ENCODE measurements around the gene COA3. TPM values are rescaled to one million over a fixed set of nuclear protein-coding genes. Genes with fewer than 3 reads are reported as not detected.
"Not testable (repeated sequence)": the region's sequence is repeated elsewhere in the genome, so short reads cannot be mapped to it uniquely, and the experiment has no call there.

COA3 gene
- total RNA-seq, 1 donor from 2014 or later = 71.0 TPM

- TF ChIP-seq CTCF (IDR thresholded peaks at IDR 0.05; ENCODE audit: borderline replicate concordance) = peak; percentile 36
- H3K36me3 ChIP-seq = peaks cover 44% of the 10 kb centered on the region
- no peaks in the 10 kb centered on the region for H3K27me3 ChIP-seq (ENCODE audit: low read depth)
- intact Hi-C loops (cut with micrococcal nuclease) = no loop called here
- peak within 1 kb of the TSS; percentile 91 for H3K27ac ChIP-seq (replicated peaks)
- peak within 1 kb of the TSS; percentile 98 for H3K4me3 ChIP-seq
- DNase-seq = peak; percentile 71
- no peaks in the 10 kb centered on the region for H3K9me3 ChIP-seq (replicated peaks)
- H3K4me1 ChIP-seq = peaks cover 22% of the 10 kb centered on the region
Measured at GRCh38 chr17:42773290-42774035, 25.0 kb downstream of the COA3 start, which contains the start of gene VPS25. VPS25 (plus strand) TSS chr17:42773449; CDS start chr17:42773476, 27 bp downstream.

GRCh38 chr17:42772945-42773289 lies 25.6 kb downstream of the COA3 start:
- no peak for TF ChIP-seq CTCF (IDR thresholded peaks at IDR 0.05; ENCODE audit: borderline replicate concordance)
- H3K27ac ChIP-seq (replicated peaks) = peak overlapping the region; percentile 91
- peaks cover 39% of the 10 kb centered on the region for H3K36me3 ChIP-seq
- intact Hi-C loops (cut with micrococcal nuclease) = no loop called here
- H3K4me1 ChIP-seq = peaks cover 22% of the 10 kb centered on the region
- H3K27me3 ChIP-seq (ENCODE audit: low read depth) = no peaks in the 10 kb centered on the region
- no peak for DNase-seq
- no peaks in the 10 kb centered on the region for H3K9me3 ChIP-seq (replicated peaks)
- peak overlapping the region; percentile 98 for H3K4me3 ChIP-seq

- DNase-seq; intact Hi-C loops (cut with micrococcal nuclease); H3K9me3 ChIP-seq (replicated peaks); H3K4me3 ChIP-seq; H3K27ac ChIP-seq (replicated peaks); H3K36me3 ChIP-seq: not testable (repeated sequence)
- peaks cover 22% of the 10 kb centered on the region for H3K4me1 ChIP-seq
- peaks cover 10% of the 10 kb centered on the region for H3K27me3 ChIP-seq (ENCODE audit: low read depth)
Measured at GRCh38 chr17:42769964-42770363, 28.5 kb downstream of the COA3 start.

GRCh38 chr17:42768006-42768405 lies 30.5 kb downstream of the COA3 start:
- DNase-seq; intact Hi-C loops (cut with micrococcal nuclease): not testable (repeated sequence)

DNA sequence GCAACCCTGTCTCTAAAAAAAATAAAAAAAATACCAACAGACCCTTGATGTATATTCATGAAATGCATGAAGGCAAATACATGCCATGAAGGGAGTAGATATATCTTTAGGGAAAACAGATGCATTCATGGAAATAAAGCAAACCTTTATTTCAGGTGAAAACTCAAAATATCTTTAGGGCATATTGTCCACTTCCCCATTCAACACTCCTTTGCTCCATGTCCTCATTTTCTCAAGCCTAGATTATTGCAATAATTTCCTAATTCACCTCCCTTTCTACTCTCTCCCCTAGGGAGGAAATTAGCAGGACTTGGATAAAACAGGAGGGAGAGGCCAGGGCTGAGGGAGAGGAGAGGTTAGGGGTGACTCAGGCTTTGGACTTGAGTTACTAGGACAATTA lies 31.0 kb downstream of the COA3 start:
- no peak for TF ChIP-seq CTCF (IDR thresholded peaks at IDR 0.05; ENCODE audit: borderline replicate concordance)
- intact Hi-C loops (cut with micrococcal nuclease) = no loop called here
- Histone ChIP-seq H3K4me3 (no peak overlapping the region), H3K27ac (replicated peaks) (no peak overlapping the region), H3K36me3 (no peaks in the 10 kb centered on the region), H3K27me3 (ENCODE audit: low read depth) (peaks cover 12% of the 10 kb centered on the region), H3K9me3 (replicated peaks) (no peaks in the 10 kb centered on the region), H3K4me1 (peaks cover 19% of the 10 kb centered on the region)
- no peak for DNase-seq

More at GRCh38 chr17:42768006-42768405, 30.5 kb downstream of the COA3 start:
- H3K36me3 ChIP-seq; H3K4me3 ChIP-seq; H3K9me3 ChIP-seq (replicated peaks); H3K27ac ChIP-seq (replicated peaks): not testable (repeated sequence)
- peaks cover 24% of the 10 kb centered on the region for H3K4me1 ChIP-seq
- H3K27me3 ChIP-seq (ENCODE audit: low read depth) = peaks cover 10% of the 10 kb centered on the region

DNA sequence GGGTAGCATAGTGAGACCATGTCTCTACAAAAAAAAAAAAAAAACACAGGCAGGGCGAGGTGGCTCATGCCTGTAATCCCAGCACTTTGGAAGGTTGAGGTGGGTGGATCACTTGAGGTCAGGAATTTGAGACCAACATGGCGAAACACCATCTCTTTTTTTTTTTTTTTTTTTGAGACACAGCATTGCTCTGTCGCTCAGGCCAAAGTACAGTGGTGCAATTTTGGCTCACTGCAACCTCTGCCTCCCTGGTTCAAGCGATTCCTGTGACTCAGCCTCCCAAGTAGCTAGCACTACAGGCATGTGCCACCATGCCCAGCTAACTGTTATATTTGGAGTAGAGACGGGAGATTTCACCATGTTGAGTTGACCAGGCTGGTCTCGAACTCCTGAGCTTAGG lies 32.4 kb downstream of the COA3 start:
- Histone ChIP-seq H3K27ac (replicated peaks) (no peak overlapping the region), H3K4me3 (no peak overlapping the region), H3K9me3 (replicated peaks) (no peaks in the 10 kb centered on the region), H3K27me3 (ENCODE audit: low read depth) (peaks cover 26% of the 10 kb centered on the region), H3K36me3 (no peaks in the 10 kb centered on the region), H3K4me1 (peaks cover 25% of the 10 kb centered on the region)
- no peak for DNase-seq
- TF ChIP-seq CTCF (IDR thresholded peaks at IDR 0.05; ENCODE audit: borderline replicate concordance) = no peak
- intact Hi-C loops (cut with micrococcal nuclease) = no loop called here

Measured in left ventricle myocardium inferior (tissue), 1 donor.